B cell (primary cell): ENCODE measurements around the gene CBARP.

Experiments
- EZH2 ChIP-seq: IDR thresholded peaks from 2 replicates; pipeline ENCODE4 v1.6.1; 2012; ENCODE audit warnings: borderline replicate concordance, low read depth, mild to moderate bottlenecking, moderate library complexity, low read length; ENCODE audit not compliant: insufficient read depth, poor library complexity, severe bottlenecking
- TF ChIP-seq, protein P1 (sequence below): fragments of 200-600 bp; IDR thresholded peaks from one replicate; pipeline ENCODE4 v1.8.0; 2022; ENCODE audit warnings: antibody characterized with exemption, mild to moderate bottlenecking

DNA sequence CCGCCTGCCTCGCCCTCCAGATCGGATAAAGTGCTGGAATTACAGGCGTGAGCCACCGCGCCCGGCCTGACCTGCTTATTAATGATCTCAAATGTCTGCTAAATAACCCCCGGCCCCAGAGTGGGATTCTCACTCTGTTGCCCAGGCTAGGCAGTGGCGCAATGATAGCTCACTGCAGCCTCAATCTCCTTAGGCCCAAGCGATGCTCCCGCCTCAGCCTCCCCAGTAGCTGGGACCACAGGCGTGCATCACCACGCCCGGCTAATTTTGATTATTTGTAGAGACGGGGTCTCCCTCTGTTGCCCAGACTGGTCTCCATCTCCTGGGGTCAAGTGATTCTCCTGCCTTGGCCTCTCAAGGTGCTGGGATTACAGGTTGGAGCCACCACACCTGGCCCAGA, 3.1 kb upstream of the CBARP start:
- TF ChIP-seq, protein P1, sequence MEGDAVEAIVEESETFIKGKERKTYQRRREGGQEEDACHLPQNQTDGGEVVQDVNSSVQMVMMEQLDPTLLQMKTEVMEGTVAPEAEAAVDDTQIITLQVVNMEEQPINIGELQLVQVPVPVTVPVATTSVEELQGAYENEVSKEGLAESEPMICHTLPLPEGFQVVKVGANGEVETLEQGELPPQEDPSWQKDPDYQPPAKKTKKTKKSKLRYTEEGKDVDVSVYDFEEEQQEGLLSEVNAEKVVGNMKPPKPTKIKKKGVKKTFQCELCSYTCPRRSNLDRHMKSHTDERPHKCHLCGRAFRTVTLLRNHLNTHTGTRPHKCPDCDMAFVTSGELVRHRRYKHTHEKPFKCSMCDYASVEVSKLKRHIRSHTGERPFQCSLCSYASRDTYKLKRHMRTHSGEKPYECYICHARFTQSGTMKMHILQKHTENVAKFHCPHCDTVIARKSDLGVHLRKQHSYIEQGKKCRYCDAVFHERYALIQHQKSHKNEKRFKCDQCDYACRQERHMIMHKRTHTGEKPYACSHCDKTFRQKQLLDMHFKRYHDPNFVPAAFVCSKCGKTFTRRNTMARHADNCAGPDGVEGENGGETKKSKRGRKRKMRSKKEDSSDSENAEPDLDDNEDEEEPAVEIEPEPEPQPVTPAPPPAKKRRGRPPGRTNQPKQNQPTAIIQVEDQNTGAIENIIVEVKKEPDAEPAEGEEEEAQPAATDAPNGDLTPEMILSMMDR = no peak
- no peak for TF ChIP-seq EZH2
